ENCODE results near the gene SNX17. TPM values are rescaled to one million over a fixed set of nuclear protein-coding genes. Genes with fewer than 3 reads are reported as not detected.

SNX17 gene
- total and polyA plus RNA-seq, 2 experiments from 2014 or later = 91.9 to 135 TPM

- no peaks in the 10 kb centered on the region for H3K9me3 ChIP-seq (ENCODE audit: low read depth)
- no peak overlapping the region for H3K27ac ChIP-seq
- peaks cover 49% of the 10 kb centered on the region for H3K36me3 ChIP-seq
- no peak for DNase-seq (ENCODE audit: low read depth in 1 of 2, low spot score in 1 of 2)
- TF ChIP-seq CTCF (IDR thresholded peaks at IDR 0.05; ENCODE audit: low read depth, low read length) = no peak
- peaks cover 11% of the 10 kb centered on the region for H3K4me1 ChIP-seq (ENCODE audit: low read depth)
- H3K4me3 ChIP-seq = no peak overlapping the region
- H3K27me3 ChIP-seq = no peaks in the 10 kb centered on the region
Observed at GRCh38 chr2:27372937-27373336, 2.5 kb downstream of the SNX17 start.

- Histone ChIP-seq H3K36me3 (peaks cover 45% of the 10 kb centered on the region), H3K9me3 (ENCODE audit: low read depth) (no peaks in the 10 kb centered on the region), H3K4me1 (ENCODE audit: low read depth) (peaks cover 11% of the 10 kb centered on the region), H3K27ac (no peak overlapping the region), H3K4me3 (no peak overlapping the region), H3K27me3 (no peaks in the 10 kb centered on the region)
- no peak for DNase-seq (ENCODE audit: low read depth in 1 of 2, low spot score in 1 of 2)
- TF ChIP-seq CTCF (IDR thresholded peaks at IDR 0.05; ENCODE audit: low read depth, low read length) = no peak
Observed at GRCh38 chr2:27373567-27373966, 3.2 kb downstream of the SNX17 start.

GRCh38 chr2:27375513-27376099 is 5.2 kb downstream of the SNX17 start:
- Histone ChIP-seq H3K27ac (no peak overlapping the region), H3K4me1 (ENCODE audit: low read depth) (peaks cover 17% of the 10 kb centered on the region), H3K36me3 (peaks cover 45% of the 10 kb centered on the region), H3K9me3 (ENCODE audit: low read depth) (no peaks in the 10 kb centered on the region), H3K4me3 (no peak overlapping the region), H3K27me3 (no peaks in the 10 kb centered on the region)
- TF ChIP-seq CTCF (IDR thresholded peaks at IDR 0.05; ENCODE audit: low read depth, low read length) = no peak
- DNase-seq (ENCODE audit: low read depth in 1 of 2, low spot score in 1 of 2) = no peak

- no peak overlapping the region for H3K4me3 ChIP-seq
- no peak for DNase-seq (ENCODE audit: low read depth in 1 of 2, low spot score in 1 of 2)
- H3K36me3 ChIP-seq = peaks cover 45% of the 10 kb centered on the region
- no peaks in the 10 kb centered on the region for H3K9me3 ChIP-seq (ENCODE audit: low read depth)
- H3K4me1 ChIP-seq (ENCODE audit: low read depth) = peaks cover 17% of the 10 kb centered on the region
- no peak for TF ChIP-seq CTCF (IDR thresholded peaks at IDR 0.05; ENCODE audit: low read depth, low read length)
- H3K27ac ChIP-seq = no peak overlapping the region
- no peaks in the 10 kb centered on the region for H3K27me3 ChIP-seq
Observed at GRCh38 chr2:27376151-27376865, 5.9 kb downstream of the SNX17 start.

- peak overlapping the region; percentile 50 for H3K27ac ChIP-seq
- no peak for TF ChIP-seq CTCF (IDR thresholded peaks at IDR 0.05; ENCODE audit: low read depth, low read length)
- H3K4me3 ChIP-seq = no peak overlapping the region
- no peaks in the 10 kb centered on the region for H3K27me3 ChIP-seq
- peaks cover 49% of the 10 kb centered on the region for H3K36me3 ChIP-seq
- H3K4me1 ChIP-seq (ENCODE audit: low read depth) = peaks cover 11% of the 10 kb centered on the region
- no peaks in the 10 kb centered on the region for H3K9me3 ChIP-seq (ENCODE audit: low read depth)
- DNase-seq (ENCODE audit: low read depth in 1 of 2, low spot score in 1 of 2) = no peak
Observed at GRCh38 chr2:27376866-27377617, 6.6 kb downstream of the SNX17 start.
